A549 treated with AZD9567 at 1 μM for 4 hours (cell line): ENCODE results near the gene BRS3. TPM values are rescaled to one million over a fixed set of nuclear protein-coding genes. Genes with fewer than 3 reads are reported as not detected.

ENCODE experiments used
- total RNA-seq: library from RNA; stranded (reverse); fragments of 200-300 nt; extraction: Qiagen RNA extraction; gene quantifications from 5 replicates; pipeline ENCODE4 v1.2.3, GENCODE V29; 2022; ENCODE audit not compliant: insufficient read depth

The BRS3 gene
- not detected in 5 replicates for total RNA-seq

DNA sequence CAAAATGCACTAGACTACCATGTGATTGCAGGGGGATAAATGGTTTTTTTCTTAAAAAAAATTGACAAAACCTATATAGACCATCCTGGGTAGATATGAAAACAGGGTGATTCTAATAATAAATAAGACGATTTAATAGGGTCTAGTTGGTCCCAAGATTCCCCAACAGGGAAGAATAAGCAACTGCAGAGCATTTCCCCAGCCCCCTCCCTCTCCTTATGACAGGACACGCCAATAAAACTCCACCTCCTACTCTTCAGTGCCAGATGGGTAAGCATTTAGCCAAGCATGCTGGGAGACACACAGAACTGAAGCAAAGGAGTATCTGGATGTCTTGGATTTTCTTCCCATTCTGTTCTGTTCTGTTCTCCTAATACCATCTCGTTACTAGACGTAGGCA, at the start of gene BRS3:
TSS of gene BRS3 (plus strand) at position 301 of the 400 bp plus-strand sequence. CDS start 168 bp downstream, outside the sequence.

DNA sequence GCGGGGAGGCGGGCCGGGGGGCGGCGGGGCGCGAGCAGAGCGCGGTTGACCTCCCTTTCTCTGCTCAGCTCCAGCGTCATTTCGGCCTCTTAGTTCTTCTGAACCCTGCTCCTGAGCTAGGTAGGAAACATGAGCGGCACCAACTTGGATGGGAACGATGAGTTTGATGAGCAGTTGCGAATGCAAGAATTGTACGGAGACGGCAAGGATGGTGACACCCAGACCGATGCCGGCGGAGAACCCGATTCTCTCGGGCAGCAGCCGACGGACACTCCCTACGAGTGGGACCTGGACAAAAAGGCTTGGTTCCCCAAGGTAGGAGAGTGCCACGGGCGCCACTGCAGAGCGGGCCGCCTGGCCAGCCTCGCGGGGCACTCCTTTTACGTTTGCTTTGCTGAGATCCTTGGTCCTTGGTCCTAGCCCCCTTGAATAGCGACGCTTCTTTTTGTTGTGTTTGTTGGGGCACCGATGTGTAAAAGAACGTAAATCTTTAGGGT, 9.9 kb downstream of the BRS3 start, which contains the start of gene HTATSF1:
TSS of gene HTATSF1 (plus strand) at position 37 of the 497 bp plus-strand sequence. CDS start at position 130, 93 bp downstream.

DNA sequence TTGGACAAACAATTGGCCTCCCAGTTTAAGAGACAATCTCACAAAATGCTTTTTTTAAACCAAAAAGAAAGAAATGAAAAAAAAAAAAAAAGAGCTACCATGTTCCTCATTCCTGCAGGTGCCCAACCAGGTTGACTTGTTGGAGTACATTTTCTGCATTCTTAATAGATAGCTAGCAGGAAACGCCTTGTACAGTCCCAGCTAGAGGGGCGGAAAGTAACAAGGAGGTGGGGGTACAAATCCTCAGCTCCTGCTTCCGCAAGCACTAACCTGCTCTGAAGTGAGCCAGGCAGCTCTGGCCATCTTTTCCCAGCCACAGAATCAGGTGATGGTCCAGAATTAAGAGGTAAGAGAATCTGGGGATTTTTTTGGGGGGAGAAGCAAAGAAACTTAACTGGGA, 44.2 kb downstream of the BRS3 start, which contains the start of gene VGLL1:
TSS of gene VGLL1 (plus strand) at position 265 of the 400 bp plus-strand sequence. CDS start 3,806 bp downstream, outside the sequence.

Other genes starting within 250 kb of the BRS3 start
- gene MAP7D3, start 236.5 kb upstream of the BRS3 start, total RNA-seq = 11.6 to 14.7 TPM (median 13.3 TPM) in 5 replicates
- not detected in 5 replicates for gene ADGRG4, start 187.0 kb upstream of the BRS3 start, total RNA-seq
- 48.7 to 74.2 TPM (median 59.3 TPM) in 5 replicates for gene HTATSF1, start 9.6 kb downstream of the BRS3 start, total RNA-seq
- not detected in 5 replicates for gene VGLL1, start 44.3 kb downstream of the BRS3 start, total RNA-seq
- gene CD40LG, start 160.2 kb downstream of the BRS3 start, total RNA-seq = not detected in 5 replicates